GM23248 (cell line): Measurements from ENCODE around the gene GPHN.

Source experiments
- EZH2 ChIP-seq: fragments of 200-600 bp; sonication (generic); IDR thresholded peaks from 2 replicates; pipeline ENCODE4 v1.6.1; 2018; ENCODE audit warnings: antibody characterized with exemption, mild to moderate bottlenecking; ENCODE audit not compliant: insufficient read depth, poor library complexity, severe bottlenecking
- EZH2phosphoT487 ChIP-seq: fragments of 200-600 bp; sonication (generic); IDR thresholded peaks from 2 replicates; pipeline ENCODE4 v1.6.1; 2018; ENCODE audit warnings: antibody characterized with exemption, moderate library complexity, mild to moderate bottlenecking, low read depth; ENCODE audit not compliant: insufficient read depth

DNA sequence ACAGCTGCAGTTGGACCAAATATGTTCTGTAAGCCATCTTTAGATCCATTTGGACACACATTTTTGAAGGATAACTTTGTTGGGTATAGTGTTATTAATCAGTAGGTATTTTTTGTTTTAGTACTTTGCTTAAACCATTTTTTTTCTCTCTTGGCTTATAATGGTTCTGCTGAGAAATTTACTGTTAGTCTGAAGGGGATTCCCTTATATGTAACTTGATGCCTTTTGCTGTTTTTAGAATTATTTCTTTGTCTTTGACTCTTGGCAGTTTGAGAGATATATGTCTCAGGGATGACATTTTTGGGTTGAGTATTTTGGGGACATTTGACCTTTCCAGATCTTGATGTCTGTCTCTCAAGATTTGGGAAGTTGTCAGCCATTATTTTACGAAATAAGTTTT is 169.8 kb downstream of the GPHN start:
- TF ChIP-seq EZH2: no peak
- no peak for TF ChIP-seq EZH2phosphoT487
